Type B pancreatic cell (in vitro differentiated cells): ENCODE data around the gene NKAIN2. TPM values are rescaled to one million over a fixed set of nuclear protein-coding genes. Genes with fewer than 3 reads are reported as not detected.

Source experiments
- DNase-seq: peaks from one replicate; pipeline ENCODE4 v3.0.0; 2021; ENCODE audit warnings: mixed read lengths; ENCODE audit not compliant: unreplicated experiment; ENCODE audit errors: extremely low spot score
- H3K27ac Mint-ChIP-seq: 2 replicates; pipeline ENCODE4 v1.8.0; 2021; ENCODE audit warnings: mild to moderate bottlenecking, mixed read lengths
- H3K27me3 Mint-ChIP-seq: 2 replicates; pipeline ENCODE4 v1.8.0; 2021; ENCODE audit warnings: mixed read lengths
- H3K36me3 Mint-ChIP-seq: 2 replicates; pipeline ENCODE4 v1.8.0; 2021; ENCODE audit warnings: mixed read lengths
- H3K4me1 Mint-ChIP-seq: one replicate; pipeline ENCODE4 v1.8.0; 2021; ENCODE audit warnings: mixed read lengths; ENCODE audit not compliant: unreplicated experiment
- H3K4me3 Mint-ChIP-seq: 2 replicates; pipeline ENCODE4 v1.8.0; 2021; ENCODE audit warnings: mild to moderate bottlenecking, mixed read lengths
- H3K9me3 Mint-ChIP-seq: 2 replicates; pipeline ENCODE4 v1.8.0; 2021; ENCODE audit warnings: mixed read lengths
- CTCF ChIP-seq: fragments of 200-600 bp; sonication (generic); conservative IDR thresholded peaks from 2 replicates; pipeline ENCODE4 v1.5.0; 2021; ENCODE audit warnings: antibody characterized with exemption, mild to moderate bottlenecking
- total RNA-seq: library from RNA; stranded (reverse); gene quantifications from 2 replicates; pipeline ENCODE4 v1.2.1, GENCODE V29; 2021; ENCODE audit warnings: low replicate concordance

Gene NKAIN2
- total RNA-seq, 1 donor from 2014 or later = 1.7 TPM

- Mint-ChIP-seq H3K9me3 (no peaks in the 10 kb centered on the region), H3K36me3 (no peaks in the 10 kb centered on the region), H3K4me1 (peaks cover 16% of the 10 kb centered on the region), H3K27me3 (peaks cover 6% of the 10 kb centered on the region), H3K4me3 (no peak overlapping the region), H3K27ac (no peak overlapping the region)
- TF ChIP-seq CTCF = no peak
- no peak for DNase-seq
Observed at GRCh38 chr6:124535299-124535698, 731.6 kb downstream of the NKAIN2 start.

- no peak overlapping the region for H3K27ac Mint-ChIP-seq
- H3K4me1 Mint-ChIP-seq = peaks cover 16% of the 10 kb centered on the region
- no peak for TF ChIP-seq CTCF
- H3K4me3 Mint-ChIP-seq = no peak overlapping the region
- no peak for DNase-seq
- no peaks in the 10 kb centered on the region for H3K36me3 Mint-ChIP-seq
- no peaks in the 10 kb centered on the region for H3K9me3 Mint-ChIP-seq
- peaks cover 6% of the 10 kb centered on the region for H3K27me3 Mint-ChIP-seq
Observed at GRCh38 chr6:124535746-124536145, 732.1 kb downstream of the NKAIN2 start.

- peaks cover 6% of the 10 kb centered on the region for H3K27me3 Mint-ChIP-seq
- peaks cover 16% of the 10 kb centered on the region for H3K4me1 Mint-ChIP-seq
- no peak overlapping the region for H3K4me3 Mint-ChIP-seq
- TF ChIP-seq CTCF = no peak
- no peak for DNase-seq
- no peaks in the 10 kb centered on the region for H3K9me3 Mint-ChIP-seq
- no peak overlapping the region for H3K27ac Mint-ChIP-seq
- no peaks in the 10 kb centered on the region for H3K36me3 Mint-ChIP-seq
Observed at GRCh38 chr6:124536157-124536841, 732.6 kb downstream of the NKAIN2 start.

GRCh38 chr6:124536842-124537191, 733.2 kb downstream of the NKAIN2 start:
- DNase-seq = no peak
- Mint-ChIP-seq H3K27ac (no peak overlapping the region), H3K4me3 (no peak overlapping the region), H3K27me3 (peaks cover 6% of the 10 kb centered on the region), H3K36me3 (no peaks in the 10 kb centered on the region), H3K9me3 (no peaks in the 10 kb centered on the region), H3K4me1 (peaks cover 16% of the 10 kb centered on the region)
- TF ChIP-seq CTCF = no peak

DNA sequence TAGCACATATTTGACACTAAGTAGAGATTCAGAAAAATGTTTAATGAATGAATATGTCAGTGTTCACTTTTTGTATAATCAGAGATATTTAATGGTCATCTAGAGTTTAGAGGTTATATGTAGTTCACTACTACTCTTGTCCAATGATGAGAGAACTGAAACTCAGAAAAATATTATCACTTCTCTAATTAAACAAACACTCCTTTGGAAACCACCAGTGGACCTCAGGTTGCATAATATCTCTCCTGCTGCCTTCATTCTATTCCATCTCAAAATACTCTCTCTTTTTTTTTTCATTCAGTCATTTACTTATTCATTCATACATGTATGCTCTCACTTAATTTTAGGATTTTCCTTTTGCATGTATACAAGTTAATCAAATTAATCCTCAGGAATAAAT, 735.4 kb downstream of the NKAIN2 start:
- no peaks in the 10 kb centered on the region for H3K36me3 Mint-ChIP-seq
- no peaks in the 10 kb centered on the region for H3K9me3 Mint-ChIP-seq
- TF ChIP-seq CTCF = no peak
- H3K27ac Mint-ChIP-seq = no peak overlapping the region
- peaks cover 16% of the 10 kb centered on the region for H3K4me1 Mint-ChIP-seq
- DNase-seq = no peak
- H3K27me3 Mint-ChIP-seq = peaks cover 6% of the 10 kb centered on the region
- H3K4me3 Mint-ChIP-seq = no peak overlapping the region

- Mint-ChIP-seq H3K4me1 (peaks cover 5% of the 10 kb centered on the region), H3K27ac (no peak overlapping the region), H3K4me3 (no peak overlapping the region), H3K9me3 (no peaks in the 10 kb centered on the region), H3K27me3 (no peaks in the 10 kb centered on the region), H3K36me3 (no peaks in the 10 kb centered on the region)
- no peak for TF ChIP-seq CTCF
- DNase-seq = no peak
Observed at GRCh38 chr6:124541573-124541972, 737.9 kb downstream of the NKAIN2 start.
